ENCODE results near the gene AJAP1.

The AJAP1 gene

GRCh38 chr1:4733446-4734177, 79.2 kb downstream of the AJAP1 start:
- DNase-seq (ENCODE audit: low read depth, low spot score): no peak

GRCh38 chr1:4734219-4734618, 79.8 kb downstream of the AJAP1 start:
- DNase-seq (ENCODE audit: low read depth, low spot score): no peak

- DNase-seq (ENCODE audit: low read depth, low spot score): no peak
Measured at GRCh38 chr1:4734791-4735190, 80.4 kb downstream of the AJAP1 start.

GRCh38 chr1:4736254-4736653, 81.8 kb downstream of the AJAP1 start:
- no peak for DNase-seq (ENCODE audit: low read depth, low spot score)

- no peak for DNase-seq (ENCODE audit: low read depth, low spot score)
Measured at GRCh38 chr1:4741876-4742423, 87.5 kb downstream of the AJAP1 start.

GRCh38 chr1:4743978-4744750, 89.8 kb downstream of the AJAP1 start:
- no peak for DNase-seq (ENCODE audit: low read depth, low spot score)

- no peak for DNase-seq (ENCODE audit: low read depth, low spot score)
Measured at GRCh38 chr1:4745560-4745959, 91.2 kb downstream of the AJAP1 start.

GRCh38 chr1:4749406-4749805, 95.0 kb downstream of the AJAP1 start:
- no peak for DNase-seq (ENCODE audit: low read depth, low spot score)

GRCh38 chr1:4750177-4750576, 95.8 kb downstream of the AJAP1 start:
- no peak for DNase-seq (ENCODE audit: low read depth, low spot score)

GRCh38 chr1:4752059-4752458, 97.7 kb downstream of the AJAP1 start:
- no peak for DNase-seq (ENCODE audit: low read depth, low spot score)

- DNase-seq (ENCODE audit: low read depth, low spot score): no peak
Measured at GRCh38 chr1:4754816-4755215, 100.4 kb downstream of the AJAP1 start.

- no peak for DNase-seq (ENCODE audit: low read depth, low spot score)
Measured at GRCh38 chr1:4755301-4755845, 101.0 kb downstream of the AJAP1 start.

GRCh38 chr1:4755864-4756504, 101.6 kb downstream of the AJAP1 start:
- DNase-seq (ENCODE audit: low read depth, low spot score): no peak

- no peak for DNase-seq (ENCODE audit: low read depth, low spot score)
Measured at GRCh38 chr1:4756851-4757580, 102.6 kb downstream of the AJAP1 start.

- DNase-seq (ENCODE audit: low read depth, low spot score): no peak
Measured at GRCh38 chr1:4759671-4760070, 105.3 kb downstream of the AJAP1 start.

GRCh38 chr1:4760088-4760487, 105.7 kb downstream of the AJAP1 start:
- DNase-seq (ENCODE audit: low read depth, low spot score): no peak

- no peak for DNase-seq (ENCODE audit: low read depth, low spot score)
Measured at GRCh38 chr1:4761324-4761723, 106.9 kb downstream of the AJAP1 start.

GRCh38 chr1:4762146-4762545, 107.7 kb downstream of the AJAP1 start:
- DNase-seq (ENCODE audit: low read depth, low spot score): no peak

- no peak for DNase-seq (ENCODE audit: low read depth, low spot score)
Measured at GRCh38 chr1:4767308-4767707, 112.9 kb downstream of the AJAP1 start.

- no peak for DNase-seq (ENCODE audit: low read depth, low spot score)
Measured at GRCh38 chr1:4768553-4768952, 114.1 kb downstream of the AJAP1 start.

- no peak for DNase-seq (ENCODE audit: low read depth, low spot score)
Measured at GRCh38 chr1:4769516-4770280, 115.3 kb downstream of the AJAP1 start.

Measured in iPS DF 19.7 (cell line).